Pancreas (tissue), 10 donors: ENCODE results near the gene IFNG-AS1. TPM values are rescaled to one million over a fixed set of nuclear protein-coding genes. Genes with fewer than 3 reads are reported as not detected.

Experiments
- ATAC-seq, 4 donors: fragments of 200-7000 bp; cut with Tn5 transposase; one replicate each; pipeline versions ENCODE4 v1.8.0 to v1.9.1; 2020; ENCODE audit warnings: mild to moderate bottlenecking in 4 of 4, moderate library complexity in 4 of 4
- DNase-seq, 6 donors: peaks; one replicate each; pipeline ENCODE4 v3.0.0-alpha.2; 2020
- FAIRE-seq: peaks from 2 replicates; lab custom pipeline; 2012; peaks lifted over from hg19 to GRCh38; lab: Jason Lieb, UNC
- H3K27ac ChIP-seq, 4 donors: fragments of 200-600 bp; sonication (generic); 1 replicate in 3 of 4; 2 replicates in 1 of 4; pipeline versions ENCODE4 v1.5.0 to v1.8.0; 2020
- H3K27me3 ChIP-seq, 4 donors: fragments of 200-600 bp; one replicate each; pipeline ENCODE4 v1.8.0; 2021
- H3K36me3 ChIP-seq, 3 donors: fragments of 200-600 bp; sonication (generic) in 1 of 3; one replicate each; pipeline versions ENCODE4 v1.5.0 to v1.8.0; 2020 to 2021
- H3K4me1 ChIP-seq, 3 donors: fragments of 200-600 bp; one replicate each; pipeline ENCODE4 v1.8.0; 2021
- H3K4me3 ChIP-seq, 4 donors: fragments of 200-600 bp; sonication (generic) in 2 of 4; one replicate each; pipeline versions ENCODE4 v1.5.0 to v1.8.0; 2020 to 2021
- H3K9me3 ChIP-seq, 4 donors: fragments of 200-600 bp; one replicate each; pipeline ENCODE4 v1.8.0; 2021
- CTCF ChIP-seq, 4 donors: fragments of 200-600 bp; sonication (generic) in 3 of 4; IDR thresholded peaks; one replicate each; pipeline versions ENCODE4 v1.5.0 to v1.8.0; 2021; ENCODE audit warnings: antibody characterized with exemption in 4 of 4
- WGBS, 2 donors: extraction: QIAGEN DNeasy Blood & Tissue Kit; methylation state at CpG; one replicate each; pipeline ENCODE4 v1.1.7; 2013; 5-methylcytosine and 5-hydroxymethylcytosine counted together
- intact Hi-C, 3 donors: fragments of 100-400 bp; cut with DNase I; formaldehyde crosslinking; loops; one replicate each; pipeline versions ENCODE4 v1.11.1 to v1.14.2; 2022
- polyA plus RNA-seq, 2 donors: library from polyadenylated mRNA; stranded (reverse); fragments of 200-250 nt; gene quantifications; one replicate each; pipeline ENCODE4 v1.2.3, GENCODE V29; 2013
- total RNA-seq, 6 donors: library from RNA; stranded (reverse); fragmentation: NEBNext Ultra II Directional in 4 of 6; extraction: Animal tissue kit (Norgen Biotek cat#: 25700) in 4 of 6; gene quantifications; one replicate each; pipeline versions ENCODE4 v1.2.1 to v1.2.4, GENCODE V29; 2021 to 2023
- donor health status: healthy with polysubstance abuse.
- donor health status: DM: no; HTN: no; CAD: no; lungs with moderate emphysema.
- donor health status: DM: no; HTN: no; CAD: no.
- donor health status: control.
- donor health status: control.
- donor health status: Bipolar disorder and iron deficiency.
- donor health status: DM: yes; HTN: yes; CAD: no.
- donor health status: DM: no; HTN: no; CAD: no.
- donor health status: DM: no; HTN: no; CAD: no.
- donor health status: DM: yes; HTN: yes; CAD: no.

Gene IFNG-AS1
- total and polyA plus RNA-seq, 8 donors: 0.22 to 0.29 TPM; not detected in 6

GRCh38 chr12:68016136-68016535 lies 26.9 kb downstream of the IFNG-AS1 start:
- FAIRE-seq (no peak), ATAC-seq (no peak), DNase-seq (no peak)
- no peaks in the 10 kb centered on the region for H3K27me3 ChIP-seq
- H3K27ac ChIP-seq: no peak overlapping the region
- no peaks in the 10 kb centered on the region for H3K9me3 ChIP-seq
- no peak for TF ChIP-seq CTCF (IDR thresholded peaks at IDR 0.05)
- intact Hi-C loops: no loop called here
- H3K4me1 ChIP-seq: no peaks in the 10 kb centered on the region
- H3K36me3 ChIP-seq: no peaks in the 10 kb centered on the region
- H3K4me3 ChIP-seq: no peak overlapping the region
- 85 to 92% methylated on average over 4 of the region's 4 CpGs for WGBS, 2 donors

GRCh38 chr12:68018315-68018714 lies 29.1 kb downstream of the IFNG-AS1 start:
- DNase-seq (no peak), ATAC-seq (no peak), FAIRE-seq (no peak)
- no peaks in the 10 kb centered on the region for H3K27me3 ChIP-seq
- no peak overlapping the region for H3K27ac ChIP-seq
- no peak for TF ChIP-seq CTCF (IDR thresholded peaks at IDR 0.05)
- intact Hi-C loops: no loop called here
- H3K4me3 ChIP-seq: no peak overlapping the region
- H3K9me3 ChIP-seq: no peaks in the 10 kb centered on the region
- H3K36me3 ChIP-seq: no peaks in the 10 kb centered on the region
- no peaks in the 10 kb centered on the region for H3K4me1 ChIP-seq

GRCh38 chr12:68020049-68020448 lies 30.8 kb downstream of the IFNG-AS1 start:
- FAIRE-seq: no peak
- intact Hi-C loops: no loop called here

GRCh38 chr12:68020699-68021098 lies 31.5 kb downstream of the IFNG-AS1 start:
- Histone ChIP-seq H3K4me1 (no peaks in the 10 kb centered on the region), H3K9me3 (no peaks in the 10 kb centered on the region), H3K27me3 (no peaks in the 10 kb centered on the region), H3K27ac (no peak overlapping the region), H3K36me3 (no peaks in the 10 kb centered on the region), H3K4me3 (no peak overlapping the region)
- DNase-seq (no peak), FAIRE-seq (no peak), ATAC-seq (no peak)
- intact Hi-C loops: no loop called here
- 55 to 65% methylated on average over 5 of the region's 5 CpGs for WGBS, 2 donors
- no peak for TF ChIP-seq CTCF (IDR thresholded peaks at IDR 0.05)

More at GRCh38 chr12:68020049-68020448, 30.8 kb downstream of the IFNG-AS1 start:
- Histone ChIP-seq H3K27ac (no peak overlapping the region), H3K4me1 (no peaks in the 10 kb centered on the region), H3K36me3 (no peaks in the 10 kb centered on the region), H3K9me3 (no peaks in the 10 kb centered on the region), H3K4me3 (no peak overlapping the region), H3K27me3 (no peaks in the 10 kb centered on the region)
- 73 to 81% methylated on average over 6 of the region's 6 CpGs for WGBS, 2 donors
- TF ChIP-seq CTCF (IDR thresholded peaks at IDR 0.05): no peak
- DNase-seq: no peak
- no peak for ATAC-seq

- Histone ChIP-seq H3K4me3 (no peak overlapping the region), H3K27ac (no peak overlapping the region), H3K27me3 (no peaks in the 10 kb centered on the region), H3K36me3 (no peaks in the 10 kb centered on the region), H3K4me1 (no peaks in the 10 kb centered on the region), H3K9me3 (no peaks in the 10 kb centered on the region)
- intact Hi-C loops: no loop called here
- DNase-seq (no peak), FAIRE-seq (no peak), ATAC-seq (no peak)
- 73 to 82% methylated on average over 7 of the region's 7 CpGs for WGBS, 2 donors
- no peak for TF ChIP-seq CTCF (IDR thresholded peaks at IDR 0.05)
Measured at GRCh38 chr12:68028647-68029046, 39.4 kb downstream of the IFNG-AS1 start.
